Omental fat pad (tissue), 4 donors: Measurements from ENCODE around the gene PSPC1. TPM values are rescaled to one million over a fixed set of nuclear protein-coding genes. Genes with fewer than 3 reads are reported as not detected.

Experiments
- ATAC-seq: fragments of 150-250 bp; one replicate; pipeline ENCODE4 v1.9.1; 2016; ENCODE audit warnings: mild to moderate bottlenecking, moderate library complexity; ENCODE audit not compliant: low FRiP score
- DNase-seq: peaks from one replicate; pipeline ENCODE4 v3.0.0-alpha.2; 2019; ENCODE audit warnings: low spot score
- CTCF ChIP-seq, 3 donors: fragments of 450-650 bp; IDR thresholded peaks; one replicate each; pipeline ENCODE4 v1.5.1; 2016 to 2017; ENCODE audit warnings: antibody characterized with exemption in 3 of 3, mild to moderate bottlenecking in 3 of 3, moderate library complexity in 2 of 3
- total RNA-seq, 4 donors: library from RNA; depleted of rRNA; stranded (reverse); fragments of >200 nt; gene quantifications; one replicate each; pipeline ENCODE4 v1.1.0, GENCODE V29; 2016

The PSPC1 gene
- total RNA-seq, 4 donors from 2014 or later = 53.9 to 83.1 (median 69.6) TPM

GRCh38 chr13:19772306-19772705 lies 10.4 kb downstream of the PSPC1 start:
- DNase-seq (no peak), ATAC-seq (no peak)
- TF ChIP-seq CTCF (IDR thresholded peaks at IDR 0.05) = no peak

GRCh38 chr13:19769854-19770253 lies 12.9 kb downstream of the PSPC1 start:
- no peak for DNase-seq
- no peak for ATAC-seq
- TF ChIP-seq CTCF (IDR thresholded peaks at IDR 0.05) = no peak

- ATAC-seq (no peak), DNase-seq (no peak)
- TF ChIP-seq CTCF (IDR thresholded peaks at IDR 0.05) = no peak
Observed at GRCh38 chr13:19767966-19768365, 14.8 kb downstream of the PSPC1 start.

GRCh38 chr13:19766591-19766990 lies 16.2 kb downstream of the PSPC1 start:
- no peak for ATAC-seq
- DNase-seq = no peak
- no peak for TF ChIP-seq CTCF (IDR thresholded peaks at IDR 0.05)

- ATAC-seq = no peak
- TF ChIP-seq CTCF (IDR thresholded peaks at IDR 0.05) = no peak
- no peak for DNase-seq
Observed at GRCh38 chr13:19764237-19764636, 18.5 kb downstream of the PSPC1 start.

GRCh38 chr13:19763618-19764017 lies 19.1 kb downstream of the PSPC1 start:
- no peak for TF ChIP-seq CTCF (IDR thresholded peaks at IDR 0.05)
- no peak for DNase-seq
- ATAC-seq = no peak

GRCh38 chr13:19759669-19760068 lies 23.1 kb downstream of the PSPC1 start:
- no peak for TF ChIP-seq CTCF (IDR thresholded peaks at IDR 0.05)
- DNase-seq (no peak), ATAC-seq (no peak)
